Stimulated activated CD8-positive, alpha-beta memory T cell treated with anti-CD3 and anti-CD28 coated beads, Interleukin-2, amount 100 ng/mL, for 1 hour (primary cell): ENCODE data around the gene USP17L21.
"Not testable (repeated sequence)": the region's sequence is repeated elsewhere in the genome, so short reads cannot be mapped to it uniquely, and the experiment has no call there.

Experiments used
- DNase-seq, 2 donors: peaks; one replicate each; pipeline ENCODE4 v3.0.0-alpha.2; 2020; ENCODE audit warnings: low read depth in 2 of 2

The USP17L21 gene

GRCh38 chr4:9262572-9262971, at the start of gene USP17L21:
Gene USP17L21 (plus strand): TSS chr4:9262872. CDS start chr4:9262872, 0 bp downstream.
- DNase-seq, result not testable (repeated sequence)

GRCh38 chr4:9214701-9215100, 48.0 kb upstream of the USP17L21 start:
- DNase-seq, result not testable (repeated sequence)

- not testable (repeated sequence) for DNase-seq
Observed at GRCh38 chr4:9215105-9215504, 47.6 kb upstream of the USP17L21 start, which contains the start of gene USP17L11. Gene USP17L11 (plus strand): TSS chr4:9215405. CDS start chr4:9215405, 0 bp downstream.

- not testable (repeated sequence) for DNase-seq
Observed at GRCh38 chr4:9219852-9220251, 42.8 kb upstream of the USP17L21 start, which contains the start of gene USP17L12. Gene USP17L12 (plus strand): TSS chr4:9220152. CDS start chr4:9220152, 0 bp downstream.

GRCh38 chr4:9224596-9224995, 38.1 kb upstream of the USP17L21 start, which contains the start of gene USP17L13:
Gene USP17L13 (plus strand): TSS chr4:9224896. CDS start chr4:9224896, 0 bp downstream.
- not testable (repeated sequence) for DNase-seq

- not testable (repeated sequence) for DNase-seq
Observed at GRCh38 chr4:9230249-9230648, 32.4 kb upstream of the USP17L21 start.

- not testable (repeated sequence) for DNase-seq
Observed at GRCh38 chr4:9234085-9234484, 28.6 kb upstream of the USP17L21 start, which contains the start of gene USP17L15. Gene USP17L15 (plus strand): TSS chr4:9234385. CDS start chr4:9234385, 0 bp downstream.

- not testable (repeated sequence) for DNase-seq
Observed at GRCh38 chr4:9238461-9238860, 24.2 kb upstream of the USP17L21 start.

- not testable (repeated sequence) for DNase-seq
Observed at GRCh38 chr4:9243579-9243978, 19.1 kb upstream of the USP17L21 start, which contains the start of gene USP17L17. Gene USP17L17 (plus strand): TSS chr4:9243879. CDS start chr4:9243879, 0 bp downstream.

GRCh38 chr4:9247953-9248680, 14.6 kb upstream of the USP17L21 start, which contains the start of gene USP17L18:
Gene USP17L18 (plus strand): TSS chr4:9248630. CDS start chr4:9248630, 0 bp downstream.
- not testable (repeated sequence) for DNase-seq

- DNase-seq, result not testable (repeated sequence)
Observed at GRCh38 chr4:9253078-9253477, 9.6 kb upstream of the USP17L21 start, which contains the start of gene USP17L19. Gene USP17L19 (plus strand): TSS chr4:9253378. CDS start chr4:9253378, 0 bp downstream.

GRCh38 chr4:9257824-9258223, 4.8 kb upstream of the USP17L21 start, which contains the start of gene USP17L20:
Gene USP17L20 (plus strand): TSS chr4:9258124. CDS start chr4:9258124, 0 bp downstream.
- not testable (repeated sequence) for DNase-seq

GRCh38 chr4:9267319-9267718, 4.6 kb downstream of the USP17L21 start, which contains the start of gene USP17L22:
Gene USP17L22 (plus strand): TSS chr4:9267619. CDS start chr4:9267619, 0 bp downstream.
- DNase-seq, result not testable (repeated sequence)

GRCh38 chr4:9271719-9272118, 9.0 kb downstream of the USP17L21 start:
- DNase-seq, result not testable (repeated sequence)
